ENCODE data around the gene FIGN.

FIGN gene

GRCh38 chr2:163713534-163714311, 22.1 kb downstream of the FIGN start:
- TF ChIP-seq, protein P1, sequence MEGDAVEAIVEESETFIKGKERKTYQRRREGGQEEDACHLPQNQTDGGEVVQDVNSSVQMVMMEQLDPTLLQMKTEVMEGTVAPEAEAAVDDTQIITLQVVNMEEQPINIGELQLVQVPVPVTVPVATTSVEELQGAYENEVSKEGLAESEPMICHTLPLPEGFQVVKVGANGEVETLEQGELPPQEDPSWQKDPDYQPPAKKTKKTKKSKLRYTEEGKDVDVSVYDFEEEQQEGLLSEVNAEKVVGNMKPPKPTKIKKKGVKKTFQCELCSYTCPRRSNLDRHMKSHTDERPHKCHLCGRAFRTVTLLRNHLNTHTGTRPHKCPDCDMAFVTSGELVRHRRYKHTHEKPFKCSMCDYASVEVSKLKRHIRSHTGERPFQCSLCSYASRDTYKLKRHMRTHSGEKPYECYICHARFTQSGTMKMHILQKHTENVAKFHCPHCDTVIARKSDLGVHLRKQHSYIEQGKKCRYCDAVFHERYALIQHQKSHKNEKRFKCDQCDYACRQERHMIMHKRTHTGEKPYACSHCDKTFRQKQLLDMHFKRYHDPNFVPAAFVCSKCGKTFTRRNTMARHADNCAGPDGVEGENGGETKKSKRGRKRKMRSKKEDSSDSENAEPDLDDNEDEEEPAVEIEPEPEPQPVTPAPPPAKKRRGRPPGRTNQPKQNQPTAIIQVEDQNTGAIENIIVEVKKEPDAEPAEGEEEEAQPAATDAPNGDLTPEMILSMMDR (IDR thresholded peaks at IDR 0.05; ENCODE audit: insufficient read depth, low read depth, low read length, missing control alignments): no peak
- no peak for DNase-seq (ENCODE audit: low read depth)
- H3K4me3 ChIP-seq (ENCODE audit: low read length): no peak overlapping the region

DNA sequence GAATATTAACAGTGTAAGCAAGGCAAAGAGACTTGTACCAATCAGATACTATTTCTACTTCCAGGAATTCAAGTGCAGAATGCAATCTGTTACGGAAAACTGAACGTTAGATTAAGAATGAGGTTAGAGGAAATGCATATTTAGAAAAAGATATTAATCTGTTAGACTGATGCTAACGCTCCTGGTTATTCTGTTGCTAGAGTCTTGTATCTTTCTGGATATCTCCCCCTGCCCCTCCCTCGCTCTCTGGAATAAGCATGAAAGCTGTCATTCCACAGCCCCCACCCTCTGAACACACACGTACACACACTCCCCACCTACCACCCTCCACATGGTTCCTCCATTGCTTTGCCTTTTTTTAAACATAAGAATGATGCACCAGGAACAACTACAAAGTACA, 24.1 kb downstream of the FIGN start:
- H3K4me3 ChIP-seq (ENCODE audit: low read length): no peak overlapping the region
- no peak for DNase-seq (ENCODE audit: low read depth)
- TF ChIP-seq, protein P1 (IDR thresholded peaks at IDR 0.05; ENCODE audit: insufficient read depth, low read depth, low read length, missing control alignments): no peak

DNA sequence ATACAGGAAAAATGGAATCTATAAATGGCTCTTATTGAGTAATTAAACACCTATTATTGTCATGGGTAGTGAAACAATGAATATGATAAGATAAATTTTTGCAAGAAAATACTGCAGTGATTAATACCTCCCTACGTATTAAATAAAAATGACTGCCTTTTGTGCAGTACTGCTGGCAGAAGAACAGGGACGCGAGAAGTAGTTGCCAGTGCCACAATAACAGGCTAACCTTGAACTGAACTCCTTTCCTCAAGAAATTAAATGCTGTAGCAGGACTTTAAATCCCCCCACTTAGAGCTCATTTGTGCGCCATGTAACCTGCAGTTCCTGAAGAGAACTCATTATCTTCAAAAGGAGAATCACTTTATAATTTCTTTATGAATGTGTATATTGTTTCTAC, 24.6 kb downstream of the FIGN start:
- no peak overlapping the region for H3K4me3 ChIP-seq (ENCODE audit: low read length)
- DNase-seq (ENCODE audit: low read depth): no peak
- TF ChIP-seq, protein P1 (IDR thresholded peaks at IDR 0.05; ENCODE audit: insufficient read depth, low read depth, low read length, missing control alignments): no peak

DNA sequence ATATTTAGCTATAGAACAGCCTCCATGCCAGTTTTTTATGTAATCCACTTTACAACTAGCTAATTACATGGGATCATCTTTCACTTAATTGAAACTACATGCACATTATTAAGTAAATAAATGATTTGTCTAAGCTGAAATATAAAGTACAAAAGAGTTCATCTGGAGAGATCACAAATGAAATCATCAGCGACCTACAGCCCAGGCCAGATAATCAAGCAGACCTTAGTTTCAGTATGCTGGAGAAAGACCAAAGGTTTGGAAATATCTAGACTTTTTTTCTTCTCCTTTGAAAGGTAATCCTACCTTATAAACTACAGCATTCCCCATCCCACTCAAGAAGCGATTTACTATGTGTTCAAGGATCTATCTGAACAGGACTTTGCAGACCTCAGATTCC, 26.5 kb downstream of the FIGN start:
- H3K4me3 ChIP-seq (ENCODE audit: low read length): no peak overlapping the region
- no peak for DNase-seq (ENCODE audit: low read depth)
- TF ChIP-seq, protein P1 (IDR thresholded peaks at IDR 0.05; ENCODE audit: insufficient read depth, low read depth, low read length, missing control alignments): no peak

DNA sequence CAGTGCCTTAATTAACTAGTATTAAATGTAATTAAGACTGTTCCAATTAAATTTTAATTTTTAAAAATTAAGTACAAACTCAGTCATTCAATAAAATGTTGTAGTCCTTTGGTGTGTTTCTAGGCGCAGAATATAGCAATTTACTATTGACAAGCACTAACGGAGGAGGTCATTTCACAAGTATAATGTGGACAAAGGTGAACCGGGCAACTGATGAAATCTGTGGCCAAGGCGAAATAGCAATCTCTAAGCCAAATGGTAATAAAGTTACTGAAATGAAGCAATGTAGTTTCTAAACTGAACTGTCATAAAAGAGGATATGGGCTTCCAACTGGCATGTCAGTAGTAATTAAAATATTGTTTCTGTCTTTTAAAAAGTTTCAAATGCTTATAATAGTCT, 27.5 kb downstream of the FIGN start:
- no peak overlapping the region for H3K4me3 ChIP-seq (ENCODE audit: low read length)
- TF ChIP-seq, protein P1 (IDR thresholded peaks at IDR 0.05; ENCODE audit: insufficient read depth, low read depth, low read length, missing control alignments): no peak
- DNase-seq (ENCODE audit: low read depth): no peak

DNA sequence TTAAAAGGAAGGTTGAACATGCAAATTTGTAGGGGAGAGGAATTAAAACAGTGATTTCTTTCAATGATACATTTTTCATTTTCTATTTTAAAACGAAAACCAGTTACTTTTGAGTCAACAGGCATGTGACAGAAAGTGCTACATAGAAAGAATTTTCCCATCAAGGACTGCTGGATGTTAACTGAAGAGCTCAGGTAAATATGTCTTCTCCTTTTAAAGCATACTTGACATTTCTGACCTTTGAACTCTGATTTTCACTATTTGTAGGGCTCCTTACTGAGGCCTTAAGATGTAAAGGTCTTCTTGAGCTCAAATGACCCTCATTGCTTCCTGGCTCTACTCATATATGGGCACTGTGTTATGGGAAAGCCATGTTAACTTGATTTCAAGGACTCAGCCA, 32.4 kb downstream of the FIGN start:
- H3K4me3 ChIP-seq (ENCODE audit: low read length): no peak overlapping the region
- DNase-seq (ENCODE audit: low read depth): no peak
- TF ChIP-seq, protein P1 (IDR thresholded peaks at IDR 0.05; ENCODE audit: insufficient read depth, low read depth, low read length, missing control alignments): no peak
